Lower leg skin (tissue), 4 donors: Measurements from ENCODE around the gene ALOX5AP. TPM values are rescaled to one million over a fixed set of nuclear protein-coding genes. Genes with fewer than 3 reads are reported as not detected.

Experiments used
- DNase-seq, 2 donors: peaks; one replicate each; pipeline ENCODE4 v3.0.0-alpha.2; 2019; ENCODE audit warnings: low spot score in 2 of 2
- H3K4me3 ChIP-seq: fragments of 200-600 bp; sonication (generic); 2 replicates; pipeline ENCODE4 v1.5.1; 2017; ENCODE audit warnings: mild to moderate bottlenecking, low read depth; ENCODE audit not compliant: poor library complexity, severe bottlenecking
- CTCF ChIP-seq, 3 donors: fragments of 450-650 bp; IDR thresholded peaks; one replicate each; pipeline ENCODE4 v1.5.1; 2016; ENCODE audit warnings: antibody characterized with exemption in 3 of 3, mild to moderate bottlenecking in 3 of 3, moderate library complexity in 2 of 3
- POLR2A ChIP-seq, 2 donors: fragments of 450-650 bp; IDR thresholded peaks; one replicate each; pipeline ENCODE4 v1.6.1; 2016 to 2017; ENCODE audit warnings: antibody characterized with exemption in 2 of 2, mild to moderate bottlenecking in 1 of 2, moderate library complexity in 1 of 2
- WGBS, 2 donors: methylation state at CpG; one replicate each; pipeline ENCODE4 v1.1.5; 2018; 5-methylcytosine and 5-hydroxymethylcytosine counted together
- intact Hi-C: fragments of 100-400 bp; cut with DNase I; formaldehyde crosslinking; loops from one replicate; pipeline ENCODE4 v1.15.0; 2023; ENCODE audit warnings: low total_unique reads
- total RNA-seq, 4 donors: library from RNA; depleted of rRNA; stranded (reverse); fragments of >200 nt; gene quantifications; one replicate each; pipeline ENCODE4 v1.1.0, GENCODE V29; 2016

The ALOX5AP gene
- total RNA-seq, 4 donors from 2014 or later = 4.2 to 10.9 (median 6.2) TPM

- TF ChIP-seq CTCF (IDR thresholded peaks at IDR 0.05) (no peak), POLR2A (IDR thresholded peaks at IDR 0.05) (no peak)
- WGBS, 2 donors = 73 to 76% methylated on average over 5 of the region's 5 CpGs
- intact Hi-C loops = no loop called here
- no peak overlapping the region for H3K4me3 ChIP-seq
- DNase-seq = no peak
Measured at GRCh38 chr13:30736461-30737320, 1.3 kb downstream of the ALOX5AP start.

GRCh38 chr13:30737511-30738337, 2.4 kb downstream of the ALOX5AP start:
- no peak for DNase-seq
- 67 to 78% methylated on average over 3 of the region's 3 CpGs for WGBS, 2 donors
- TF ChIP-seq POLR2A (IDR thresholded peaks at IDR 0.05) (no peak), CTCF (IDR thresholded peaks at IDR 0.05) (no peak)
- intact Hi-C loops = no loop called here
- H3K4me3 ChIP-seq = no peak overlapping the region

GRCh38 chr13:30738526-30739236, 3.3 kb downstream of the ALOX5AP start:
- 67 to 72% methylated on average over 9 of the region's 9 CpGs for WGBS, 2 donors
- intact Hi-C loops = no loop called here

DNA sequence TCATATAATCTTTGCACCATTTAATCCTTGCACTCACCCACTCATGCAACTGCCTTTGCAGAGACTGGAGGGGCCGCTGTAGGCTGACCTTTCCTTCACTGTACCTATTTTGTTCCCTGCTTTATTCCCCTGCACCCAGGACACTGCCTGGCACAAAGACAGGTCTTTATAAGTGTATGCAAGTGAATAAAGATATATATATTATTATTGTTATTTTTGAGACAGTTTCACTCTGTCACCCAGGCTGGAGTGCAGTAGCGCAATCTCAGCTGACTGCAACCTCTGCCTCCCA, 3.8 kb downstream of the ALOX5AP start:
- H3K4me3 ChIP-seq = no peak overlapping the region
- TF ChIP-seq CTCF (IDR thresholded peaks at IDR 0.05) = no peak
- no peak for TF ChIP-seq POLR2A (IDR thresholded peaks at IDR 0.05)
- DNase-seq = no peak
- intact Hi-C loops = no loop called here
- WGBS, 2 donors = 98 to 100% methylated on average over 2 of the region's 2 CpGs

More at GRCh38 chr13:30738526-30739236, 3.3 kb downstream of the ALOX5AP start:
- TF ChIP-seq POLR2A (IDR thresholded peaks at IDR 0.05) (no peak), CTCF (IDR thresholded peaks at IDR 0.05) (no peak)
- DNase-seq = no peak
- H3K4me3 ChIP-seq = no peak overlapping the region

GRCh38 chr13:30739761-30740642, 4.7 kb downstream of the ALOX5AP start:
- DNase-seq = no peak
- 54 to 66% methylated on average over 14 of the region's 14 CpGs for WGBS, 2 donors
- TF ChIP-seq CTCF (IDR thresholded peaks at IDR 0.05) (no peak), POLR2A (IDR thresholded peaks at IDR 0.05) (no peak)
- H3K4me3 ChIP-seq = no peak overlapping the region
- intact Hi-C loops = no loop called here
